GM19438 (cell line): ENCODE measurements around the gene RNF44.
"Not testable (repeated sequence)": the region's sequence is repeated elsewhere in the genome, so short reads cannot be mapped to it uniquely, and the experiment has no call there.

Experiments used
- ATAC-seq: cut with Tn5 transposase; IDR thresholded peaks from one replicate; pipeline ENCODE4 v1.9.1; 2021; ENCODE audit warnings: low read depth; ENCODE audit not compliant: unreplicated experiment

RNF44 gene

GRCh38 chr5:176553260-176554085 is 16.3 kb upstream of the RNF44 start:
- no peak for ATAC-seq

- no peak for ATAC-seq
Observed at GRCh38 chr5:176552332-176552869, 15.2 kb upstream of the RNF44 start.

GRCh38 chr5:176550937-176551336 is 13.7 kb upstream of the RNF44 start:
- not testable (repeated sequence) for ATAC-seq

- no peak for ATAC-seq
Observed at GRCh38 chr5:176550275-176550831, 13.2 kb upstream of the RNF44 start.

- no peak for ATAC-seq
Observed at GRCh38 chr5:176549871-176550270, 12.7 kb upstream of the RNF44 start.

GRCh38 chr5:176548967-176549444 is 11.8 kb upstream of the RNF44 start, which contains the start of gene CDHR2:
Gene CDHR2 (plus strand): TSS chr5:176549342. CDS start chr5:176565353, 16,011 bp downstream.
- ATAC-seq, result no peak

GRCh38 chr5:176547802-176548201 is 10.6 kb upstream of the RNF44 start:
- ATAC-seq, result no peak

- no peak for ATAC-seq
Observed at GRCh38 chr5:176545737-176546509, 8.7 kb upstream of the RNF44 start.

- no peak for ATAC-seq
Observed at GRCh38 chr5:176545388-176545736, 8.2 kb upstream of the RNF44 start.

GRCh38 chr5:176543428-176544182 is 6.4 kb upstream of the RNF44 start:
- peak; percentile 73 for ATAC-seq

GRCh38 chr5:176542596-176543427 is 5.6 kb upstream of the RNF44 start:
- ATAC-seq, result peak; percentile 44

GRCh38 chr5:176542135-176542595 is 5.0 kb upstream of the RNF44 start:
- ATAC-seq, result no peak

GRCh38 chr5:176541338-176542134 is 4.3 kb upstream of the RNF44 start:
- no peak for ATAC-seq

- ATAC-seq, result no peak
Observed at GRCh38 chr5:176540956-176541337, 3.7 kb upstream of the RNF44 start.

GRCh38 chr5:176540476-176540899 is 3.3 kb upstream of the RNF44 start:
- ATAC-seq, result no peak

GRCh38 chr5:176538989-176539384 is 1.8 kb upstream of the RNF44 start:
- ATAC-seq, result no peak

- no peak for ATAC-seq
Observed at GRCh38 chr5:176538230-176538988, 1.2 kb upstream of the RNF44 start.
